DND-41 (cell line): ENCODE measurements around the gene DMRTA2.

Experiments used
- CTCF ChIP-seq: IDR thresholded peaks from 2 replicates; pipeline ENCODE4 v1.5.1; 2012; ENCODE audit warnings: borderline replicate concordance, low read length, moderate library complexity, mild to moderate bottlenecking; ENCODE audit not compliant: poor library complexity, severe bottlenecking; ENCODE audit errors: extremely low read depth
- EZH2 ChIP-seq: IDR thresholded peaks from 3 replicates; pipeline ENCODE4 v1.6.1; 2012; ENCODE audit warnings: borderline replicate concordance, low read depth, mild to moderate bottlenecking, moderate library complexity, low read length, inconsistent platforms; ENCODE audit not compliant: severe bottlenecking

- TF ChIP-seq CTCF: no peak
- no peak for TF ChIP-seq EZH2
Measured at GRCh38 chr1:50416150-50416527, 7.1 kb downstream of the DMRTA2 start.
